Caki2 (cell line): Measurements from ENCODE around the gene IRX2. TPM values are rescaled to one million over a fixed set of nuclear protein-coding genes. Genes with fewer than 3 reads are reported as not detected.
A peak's percentile ranks its signal among the peaks of the same experiment; 100 is the strongest.

Experiments
- DNase-seq: peaks from one replicate; pipeline ENCODE4 v3.0.0-alpha.2; 2015; ENCODE audit warnings: low read depth
- in situ Hi-C: cut with HindIII; loops from 2 replicates; pipeline ENCODE4 v1.10.0; 2016; ENCODE audit warnings: low sequenced_read_pairs, low pct_unique_long_range_greater_than_20kb, mixed read lengths
- total RNA-seq: library from RNA; depleted of rRNA; stranded (reverse); fragments of >200 nt; shearing (Covaris generic); gene quantifications from 2 replicates; pipeline ENCODE4 v1.2.3, GENCODE V29; 2014; ENCODE audit warnings: low replicate concordance

IRX2 gene
- total RNA-seq, 1 experiment from 2014 or later, result not detected

GRCh38 chr5:2746561-2747032 is 4.9 kb downstream of the IRX2 start:
- DNase-seq, result peak; percentile 2
- in situ Hi-C loops, result no loop called here

- DNase-seq, result no peak
- in situ Hi-C loops, result no loop called here
Observed at GRCh38 chr5:2744485-2744884, 7.0 kb downstream of the IRX2 start.

- in situ Hi-C loops, result no loop called here
- DNase-seq, result no peak
Observed at GRCh38 chr5:2742921-2743679, 8.4 kb downstream of the IRX2 start.

- in situ Hi-C loops, result no loop called here
- DNase-seq, result no peak
Observed at GRCh38 chr5:2741956-2742355, 9.5 kb downstream of the IRX2 start.

- in situ Hi-C loops, result no loop called here
- DNase-seq, result no peak
Observed at GRCh38 chr5:2740876-2741555, 10.5 kb downstream of the IRX2 start.

GRCh38 chr5:2740051-2740875 is 11.2 kb downstream of the IRX2 start:
- no peak for DNase-seq
- in situ Hi-C loops, result no loop called here

- in situ Hi-C loops, result no loop called here
- no peak for DNase-seq
Observed at GRCh38 chr5:2739360-2740050, 12.0 kb downstream of the IRX2 start.

- DNase-seq, result no peak
- in situ Hi-C loops, result no loop called here
Observed at GRCh38 chr5:2738700-2739359, 12.6 kb downstream of the IRX2 start.

- in situ Hi-C loops, result no loop called here
- no peak for DNase-seq
Observed at GRCh38 chr5:2738156-2738699, 13.2 kb downstream of the IRX2 start.

GRCh38 chr5:2737273-2738155 is 14.0 kb downstream of the IRX2 start:
- in situ Hi-C loops, result no loop called here
- no peak for DNase-seq

GRCh38 chr5:2736872-2737271 is 14.6 kb downstream of the IRX2 start:
- in situ Hi-C loops, result no loop called here
- no peak for DNase-seq

- DNase-seq, result no peak
- in situ Hi-C loops, result no loop called here
Observed at GRCh38 chr5:2735996-2736395, 15.5 kb downstream of the IRX2 start.

GRCh38 chr5:2732850-2733249 is 18.6 kb downstream of the IRX2 start:
- DNase-seq, result no peak
- in situ Hi-C loops, result no loop called here

- in situ Hi-C loops, result no loop called here
- no peak for DNase-seq
Observed at GRCh38 chr5:2732004-2732403, 19.5 kb downstream of the IRX2 start.

- DNase-seq, result no peak
- in situ Hi-C loops, result no loop called here
Observed at GRCh38 chr5:2729189-2729588, 22.3 kb downstream of the IRX2 start.

GRCh38 chr5:2727550-2727949 is 23.9 kb downstream of the IRX2 start:
- in situ Hi-C loops, result no loop called here
- no peak for DNase-seq
